Thoracic aorta (tissue), 2 donors: Measurements from ENCODE around the gene MORN1. TPM values are rescaled to one million over a fixed set of nuclear protein-coding genes. Genes with fewer than 3 reads are reported as not detected.
"Not testable (repeated sequence)": the region's sequence is repeated elsewhere in the genome, so short reads cannot be mapped to it uniquely, and the experiment has no call there.

ENCODE experiments used
- ATAC-seq: fragments of 150-250 bp; one replicate; pipeline ENCODE4 v1.8.0; 2017; ENCODE audit warnings: low read depth; ENCODE audit not compliant: insufficient number of reproducible peaks, low FRiP score
- DNase-seq: peaks from one replicate; pipeline ENCODE4 v3.0.0-alpha.2; 2020; ENCODE audit warnings: low spot score
- H3K27ac ChIP-seq, 2 donors: fragments of 200-600 bp; sonication (generic); 1 replicate in 1 of 2; 2 replicates in 1 of 2; pipeline ENCODE4 v1.5.1; 2016; ENCODE audit warnings: mild to moderate bottlenecking in 2 of 2, moderate library complexity in 2 of 2
- H3K27me3 ChIP-seq: fragments of 200-600 bp; sonication (generic); replicated peaks from 2 replicates; pipeline ENCODE4 v1.6.0; 2016; ENCODE audit warnings: mild to moderate bottlenecking; ENCODE audit not compliant: insufficient read depth
- H3K36me3 ChIP-seq: fragments of 200-600 bp; sonication (generic); one replicate; pipeline ENCODE4 v1.5.1; 2016
- H3K4me1 ChIP-seq, 2 donors: fragments of 200-600 bp; sonication (generic); 1 replicate in 1 of 2; 2 replicates in 1 of 2; pipeline versions ENCODE4 v1.5.1 to v1.6.0; 2016; ENCODE audit warnings: low read depth in 2 of 2, mild to moderate bottlenecking in 1 of 2; ENCODE audit not compliant: control insufficient read depth in 1 of 2
- H3K4me3 ChIP-seq: fragments of 200-600 bp; sonication (generic); 2 replicates; pipeline ENCODE4 v1.5.1; 2016; ENCODE audit warnings: mild to moderate bottlenecking
- H3K9me3 ChIP-seq: fragments of 200-600 bp; sonication (generic); 2 replicates; pipeline ENCODE4 v1.5.1; 2016
- CTCF ChIP-seq: fragments of 200-600 bp; sonication (generic); IDR thresholded peaks from one replicate; pipeline ENCODE4 v1.5.1; 2019; ENCODE audit warnings: antibody characterized with exemption
- total RNA-seq, 2 donors: library from RNA; depleted of rRNA; stranded (reverse); fragments of >200 nt; gene quantifications; one replicate each; pipeline versions ENCODE4 v1.1.0 to v1.2.3, GENCODE V29; 2016

The MORN1 gene
- 10 to 100 TPM in 1 of 2 donors, 1 to 10 TPM in 1; 7.1 to 13.8 TPM for total RNA-seq

- peak; percentile 85 for ATAC-seq
- Histone ChIP-seq H3K36me3 (peaks cover 8% of the 10 kb centered on the region), H3K27me3 (no peaks in the 10 kb centered on the region)
Measured at GRCh38 chr1:2391041-2391930, at the start of gene MORN1, which contains the start of gene RER1. Gene MORN1, minus strand, starts transcription at chr1:2391554. Its CDS starts 21 bp downstream, at chr1:2391533. Gene RER1, plus strand, starts transcription at chr1:2391841. Its CDS starts 3,950 bp downstream, at chr1:2395791.

GRCh38 chr1:2440346-2440745, 49.0 kb upstream of the MORN1 start:
- H3K9me3 ChIP-seq, H3K36me3 ChIP-seq, DNase-seq, H3K4me3 ChIP-seq, H3K27ac ChIP-seq, H3K27me3 ChIP-seq, H3K4me1 ChIP-seq, ATAC-seq: not testable (repeated sequence)

More at GRCh38 chr1:2391041-2391930, at the start of gene MORN1, which contains the start of gene RER1:
- Histone ChIP-seq H3K4me1 (peaks cover 12 to 31% of the 10 kb centered on the region in 2 donors), H3K9me3 (no peaks in the 10 kb centered on the region), H3K4me3 (peak within 1 kb of the TSS; percentile 94), H3K27ac (peak within 1 kb of the TSS; percentile 76 to 85)
- peak; percentile 92 for DNase-seq
- TF ChIP-seq CTCF, result no peak

GRCh38 chr1:2439369-2439768, 48.0 kb upstream of the MORN1 start:
- H3K4me1 ChIP-seq, result no peaks in the 10 kb centered on the region
- no peak overlapping the region for H3K27ac ChIP-seq
- ATAC-seq (no peak), DNase-seq (no peak)
- no peak for TF ChIP-seq CTCF
- H3K9me3 ChIP-seq, result no peaks in the 10 kb centered on the region
- H3K27me3 ChIP-seq, result no peaks in the 10 kb centered on the region
- H3K36me3 ChIP-seq, result no peaks in the 10 kb centered on the region
- H3K4me3 ChIP-seq, result no peak overlapping the region

GRCh38 chr1:2438641-2439040, 47.3 kb upstream of the MORN1 start:
- no peaks in the 10 kb centered on the region for H3K27me3 ChIP-seq
- no peaks in the 10 kb centered on the region for H3K36me3 ChIP-seq
- H3K9me3 ChIP-seq, result no peaks in the 10 kb centered on the region
- no peak for DNase-seq
- no peak overlapping the region for H3K4me3 ChIP-seq
- TF ChIP-seq CTCF, result no peak
- H3K4me1 ChIP-seq, result no peaks in the 10 kb centered on the region
- ATAC-seq, result no peak
- no peak overlapping the region for H3K27ac ChIP-seq

GRCh38 chr1:2438038-2438437, 46.7 kb upstream of the MORN1 start:
- ATAC-seq, result no peak
- TF ChIP-seq CTCF, result no peak
- H3K4me1 ChIP-seq, result no peaks in the 10 kb centered on the region
- no peaks in the 10 kb centered on the region for H3K9me3 ChIP-seq
- no peaks in the 10 kb centered on the region for H3K27me3 ChIP-seq
- no peaks in the 10 kb centered on the region for H3K36me3 ChIP-seq
- no peak for DNase-seq
- H3K4me3 ChIP-seq, result no peak overlapping the region
- H3K27ac ChIP-seq, result no peak overlapping the region
